ENCODE data around the gene ILDR1.
"Not testable (repeated sequence)": the region's sequence is repeated elsewhere in the genome, so short reads cannot be mapped to it uniquely, and the experiment has no call there.

The ILDR1 gene

DNA sequence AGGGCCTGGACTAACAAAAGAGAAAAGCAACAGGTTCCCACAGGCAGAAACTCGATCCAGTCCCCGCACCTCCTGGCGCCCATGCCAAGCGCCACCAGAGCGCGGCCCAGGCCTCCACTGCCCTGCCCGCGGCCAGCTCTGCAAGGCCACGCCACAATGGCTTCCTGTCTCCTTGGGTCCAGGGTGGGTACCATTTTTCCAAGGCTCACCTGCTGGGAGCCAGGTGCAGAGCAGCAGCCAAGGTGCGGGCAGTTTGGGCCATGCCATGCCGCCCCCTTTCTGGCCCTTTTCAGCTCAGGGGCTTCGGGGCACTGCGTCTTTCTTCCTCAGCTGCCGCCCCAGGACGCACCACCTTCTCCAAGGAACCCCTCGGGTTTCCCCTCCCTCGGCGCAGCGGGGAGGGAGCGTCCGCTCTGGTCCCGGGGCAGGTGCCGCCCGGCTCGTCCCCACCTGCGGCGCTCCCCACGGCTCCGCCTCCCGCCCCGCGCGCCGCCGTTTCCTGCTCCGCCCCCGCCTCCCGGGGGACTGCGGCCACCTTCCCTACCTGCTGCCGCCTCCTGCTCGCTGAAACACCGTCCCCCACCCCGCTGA, at the start of gene ILDR1:
TSS of gene ILDR1 (minus strand) at position 437 of the 591 bp plus-strand sequence. CDS start at position 267, 170 bp downstream.
- Mint-ChIP-seq H3K4me3 (peak within 1 kb of the TSS; percentile 57), H3K4me1 (peaks cover 6% of the 10 kb centered on the region), H3K27ac (no peak within 1 kb of the TSS), H3K36me3 (no peaks in the 10 kb centered on the region), H3K9me3 (no peaks in the 10 kb centered on the region)
- ATAC-seq (peak; percentile 54), DNase-seq (ENCODE audit: low spot score in 2 of 2) (peak in 1 of 2 donors; percentile 46)

DNA sequence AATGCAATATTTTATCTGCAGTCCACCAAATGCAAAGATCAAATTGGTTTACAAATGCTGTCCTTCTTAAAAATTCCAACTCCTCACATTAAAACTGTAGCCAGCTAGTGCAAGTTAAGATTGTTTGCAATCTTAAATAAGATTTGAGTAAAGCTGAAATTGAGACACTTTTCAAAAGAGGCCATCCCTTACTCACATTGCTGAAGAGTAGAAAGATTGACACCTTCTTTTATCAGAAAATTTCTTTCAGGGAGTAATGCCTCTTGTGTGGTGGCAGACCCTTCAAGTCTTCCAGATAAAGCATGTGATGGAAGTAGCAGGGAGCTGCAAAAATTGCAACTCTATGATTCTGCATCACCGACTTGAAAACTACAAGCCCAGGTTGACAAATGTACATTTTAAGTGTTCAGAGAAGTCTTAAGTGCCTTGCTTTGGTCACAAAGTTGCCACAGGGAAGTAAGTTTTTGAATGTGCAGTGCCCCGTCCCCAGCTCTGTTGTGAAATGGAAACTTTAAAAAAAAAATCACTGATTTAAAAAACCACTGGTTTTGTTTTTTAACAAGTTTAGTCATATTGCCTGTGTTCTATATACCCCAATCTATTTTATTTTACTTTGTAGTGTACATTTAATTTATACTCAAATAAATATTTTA, 45.7 kb upstream of the ILDR1 start:
- peak; percentile 89 for ATAC-seq
- no peaks in the 10 kb centered on the region for H3K9me3 Mint-ChIP-seq
- no peak overlapping the region for H3K27ac Mint-ChIP-seq
- H3K4me1 Mint-ChIP-seq, result peaks cover 21% of the 10 kb centered on the region
- H3K36me3 Mint-ChIP-seq, result no peaks in the 10 kb centered on the region
- no peak for DNase-seq (ENCODE audit: low spot score in 2 of 2)
- no peak overlapping the region for H3K4me3 Mint-ChIP-seq

DNA sequence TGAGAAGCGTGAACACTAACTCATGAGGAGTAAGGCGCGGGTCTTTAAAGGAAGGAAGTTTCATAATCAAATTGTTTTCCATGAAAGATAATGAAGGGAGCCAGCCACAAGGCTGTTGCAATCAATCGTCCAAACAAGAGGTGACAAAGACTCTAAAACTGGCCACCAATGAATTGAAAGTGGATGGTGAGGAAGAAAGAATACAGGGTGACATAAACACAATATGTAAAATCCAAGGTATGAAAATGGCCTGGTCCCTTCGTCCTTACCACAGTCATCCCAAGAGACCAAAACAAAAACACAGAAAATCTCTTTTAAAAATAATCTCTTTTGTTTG, 45.1 kb upstream of the ILDR1 start:
- Mint-ChIP-seq H3K9me3 (no peaks in the 10 kb centered on the region), H3K4me1 (peaks cover 21% of the 10 kb centered on the region), H3K4me3 (peak overlapping the region; percentile 30), H3K27ac (no peak overlapping the region), H3K36me3 (no peaks in the 10 kb centered on the region)
- no peak for ATAC-seq
- DNase-seq (ENCODE audit: low spot score in 2 of 2), result no peak

GRCh38 chr3:122066331-122067213, 44.5 kb upstream of the ILDR1 start:
- Mint-ChIP-seq H3K4me1 (peaks cover 21% of the 10 kb centered on the region), H3K4me3 (peak overlapping the region; percentile 30), H3K9me3 (no peaks in the 10 kb centered on the region), H3K27ac (no peak overlapping the region), H3K36me3 (no peaks in the 10 kb centered on the region)
- ATAC-seq, result no peak
- DNase-seq (ENCODE audit: low spot score in 2 of 2), result no peak

DNA sequence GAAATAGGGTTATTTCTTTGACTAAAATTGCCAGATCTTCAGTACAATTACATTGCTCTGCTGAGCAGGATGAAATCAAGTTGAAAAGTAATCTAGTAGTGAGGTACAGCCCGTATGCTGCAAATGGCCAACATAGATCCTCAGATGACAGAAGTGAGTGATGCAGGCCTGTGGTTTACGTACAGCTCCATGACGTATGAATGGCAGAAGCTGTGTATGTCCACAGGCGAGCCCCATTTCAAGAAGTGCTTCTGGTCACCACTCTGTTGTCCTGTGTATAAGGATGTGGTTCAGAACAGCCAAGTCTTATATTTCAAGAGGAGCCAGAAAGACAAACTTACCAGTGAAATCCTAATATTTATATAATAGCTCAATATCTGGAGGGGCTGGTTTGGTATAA, 42.3 kb upstream of the ILDR1 start:
- Mint-ChIP-seq H3K4me1 (peaks cover 16% of the 10 kb centered on the region), H3K36me3 (no peaks in the 10 kb centered on the region), H3K27ac (no peak overlapping the region), H3K9me3 (no peaks in the 10 kb centered on the region), H3K4me3 (no peak overlapping the region)
- ATAC-seq (no peak), DNase-seq (ENCODE audit: low spot score in 2 of 2) (no peak)

DNA sequence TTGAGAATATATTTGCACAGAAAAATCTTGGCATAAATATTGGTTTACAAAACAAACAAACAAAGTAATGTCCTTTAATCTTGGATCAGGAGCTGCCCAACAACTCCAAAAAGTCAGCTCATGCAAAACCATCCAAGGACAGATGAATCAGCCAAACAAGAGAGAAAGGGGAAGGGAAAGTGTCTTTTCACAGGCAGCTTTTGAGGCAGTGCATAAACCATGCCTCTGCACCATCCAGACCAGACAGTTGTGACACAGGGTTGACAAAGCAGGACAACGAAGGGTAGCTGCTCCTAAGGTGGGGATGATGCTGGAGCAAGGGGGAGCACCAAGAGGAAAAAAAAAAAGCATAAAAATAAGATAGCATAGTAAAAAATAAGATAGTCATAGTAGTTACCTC, 41.9 kb upstream of the ILDR1 start:
- peaks cover 16% of the 10 kb centered on the region for H3K4me1 Mint-ChIP-seq
- no peaks in the 10 kb centered on the region for H3K36me3 Mint-ChIP-seq

GRCh38 chr3:122060040-122060698, 38.1 kb upstream of the ILDR1 start:
- Mint-ChIP-seq H3K27ac (no peak overlapping the region), H3K4me3 (no peak overlapping the region), H3K36me3 (no peaks in the 10 kb centered on the region), H3K9me3 (no peaks in the 10 kb centered on the region), H3K4me1 (no peaks in the 10 kb centered on the region)
- ATAC-seq (no peak), DNase-seq (ENCODE audit: low spot score in 2 of 2) (no peak)

More for the DNA sequence above, 41.9 kb upstream of the ILDR1 start:
- no peak for ATAC-seq
- H3K27ac Mint-ChIP-seq, result no peak overlapping the region
- no peaks in the 10 kb centered on the region for H3K9me3 Mint-ChIP-seq
- no peak for DNase-seq (ENCODE audit: low spot score in 2 of 2)
- H3K4me3 Mint-ChIP-seq, result no peak overlapping the region

GRCh38 chr3:122058294-122058693, 36.2 kb upstream of the ILDR1 start:
- H3K4me1 Mint-ChIP-seq, result no peaks in the 10 kb centered on the region
- H3K27ac Mint-ChIP-seq, result no peak overlapping the region
- no peaks in the 10 kb centered on the region for H3K9me3 Mint-ChIP-seq
- DNase-seq (ENCODE audit: low spot score in 2 of 2), result no peak
- peak; percentile 24 for ATAC-seq
- no peak overlapping the region for H3K4me3 Mint-ChIP-seq
- H3K36me3 Mint-ChIP-seq, result no peaks in the 10 kb centered on the region

GRCh38 chr3:122057671-122058070, 35.6 kb upstream of the ILDR1 start:
- Mint-ChIP-seq H3K4me1 (no peaks in the 10 kb centered on the region), H3K9me3 (no peaks in the 10 kb centered on the region), H3K27ac (no peak overlapping the region), H3K36me3 (no peaks in the 10 kb centered on the region), H3K4me3 (no peak overlapping the region)
- ATAC-seq (no peak), DNase-seq (ENCODE audit: low spot score in 2 of 2) (no peak)

DNA sequence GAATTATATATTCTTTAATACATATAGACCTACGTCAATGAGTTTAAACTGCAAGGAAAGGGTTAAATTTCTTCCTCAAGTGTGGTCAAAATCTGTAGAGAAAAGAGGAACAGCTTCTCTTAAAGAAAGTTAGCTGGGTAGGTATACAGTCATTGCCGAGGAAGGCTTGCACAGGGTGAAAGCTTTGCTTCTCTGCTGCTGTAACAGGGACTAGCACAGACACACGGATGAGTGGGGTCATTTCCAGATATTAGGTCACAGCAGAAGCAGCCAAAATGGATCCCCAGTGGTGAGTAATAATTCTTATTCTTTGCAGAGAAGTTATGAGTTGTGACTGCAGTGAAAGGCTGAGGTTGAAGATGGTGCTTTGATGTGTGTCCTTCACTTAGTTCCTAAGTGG, 33.2 kb upstream of the ILDR1 start, which contains the start of gene CD86:
TSS of gene CD86 (plus strand) at position 148 of the 400 bp plus-strand sequence. CDS start at position 276, 128 bp downstream.
- no peaks in the 10 kb centered on the region for H3K4me1 Mint-ChIP-seq
- no peak for DNase-seq (ENCODE audit: low spot score in 2 of 2)
- H3K9me3 Mint-ChIP-seq, result no peaks in the 10 kb centered on the region
- no peaks in the 10 kb centered on the region for H3K36me3 Mint-ChIP-seq
- no peak within 1 kb of the TSS for H3K4me3 Mint-ChIP-seq
- H3K27ac Mint-ChIP-seq, result no peak within 1 kb of the TSS
- ATAC-seq, result peak; percentile 90

GRCh38 chr3:122052968-122053367, 30.9 kb upstream of the ILDR1 start:
- no peaks in the 10 kb centered on the region for H3K4me1 Mint-ChIP-seq
- H3K36me3 Mint-ChIP-seq, result no peaks in the 10 kb centered on the region
- H3K4me3 Mint-ChIP-seq, result no peak overlapping the region
- no peak overlapping the region for H3K27ac Mint-ChIP-seq
- H3K9me3 Mint-ChIP-seq, result no peaks in the 10 kb centered on the region
- DNase-seq (ENCODE audit: low spot score in 2 of 2) (no peak), ATAC-seq (no peak)

GRCh38 chr3:122047773-122048172, 25.7 kb upstream of the ILDR1 start:
- H3K4me3 Mint-ChIP-seq; H3K27ac Mint-ChIP-seq; H3K4me1 Mint-ChIP-seq; H3K9me3 Mint-ChIP-seq; DNase-seq (ENCODE audit: low spot score in 2 of 2); H3K36me3 Mint-ChIP-seq; ATAC-seq: not testable (repeated sequence)

DNA sequence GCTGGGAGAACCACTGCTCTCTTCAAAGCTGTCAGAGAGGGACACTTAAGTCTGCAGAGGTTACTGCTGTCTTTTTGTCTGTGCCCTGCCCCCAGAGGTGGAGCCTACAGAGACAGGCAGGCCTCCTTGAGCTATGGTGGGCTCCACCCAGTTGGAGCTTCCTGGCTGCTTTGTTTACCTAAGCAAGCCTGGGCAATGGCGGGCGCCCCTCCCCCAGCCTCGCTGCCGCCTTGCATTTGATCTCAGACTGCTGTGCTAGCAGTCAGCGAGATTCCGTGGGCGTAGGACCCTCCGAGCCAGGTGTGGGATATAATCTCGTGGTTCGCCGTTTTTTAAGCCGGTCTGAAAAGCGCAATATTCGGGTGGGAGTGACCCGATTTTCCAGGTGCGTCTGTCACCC, 25.2 kb upstream of the ILDR1 start:
- H3K4me3 Mint-ChIP-seq; H3K9me3 Mint-ChIP-seq; ATAC-seq; H3K36me3 Mint-ChIP-seq; H3K27ac Mint-ChIP-seq; H3K4me1 Mint-ChIP-seq; DNase-seq (ENCODE audit: low spot score in 2 of 2): not testable (repeated sequence)

DNA sequence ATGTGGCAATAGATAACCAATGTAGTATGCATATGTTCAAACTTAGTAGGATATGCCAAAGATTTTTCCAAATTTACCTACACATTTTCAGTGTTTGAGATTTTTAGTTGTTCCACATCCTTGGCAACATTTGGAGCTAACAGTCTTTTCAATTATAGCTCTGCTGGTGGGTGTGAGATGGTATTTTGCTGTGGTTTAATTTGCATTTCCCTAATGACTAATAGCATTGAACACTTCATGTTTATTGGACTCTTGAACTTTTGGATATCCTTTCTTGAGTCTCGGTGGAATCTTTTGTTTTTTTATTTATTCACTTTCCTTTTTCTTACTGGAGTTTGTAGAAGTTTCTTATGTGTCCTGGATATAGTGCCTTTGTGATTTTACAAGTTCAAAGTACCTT, 11.0 kb upstream of the ILDR1 start:
- Mint-ChIP-seq H3K4me3 (no peak overlapping the region), H3K9me3 (peaks cover 12% of the 10 kb centered on the region), H3K27ac (no peak overlapping the region), H3K36me3 (no peaks in the 10 kb centered on the region), H3K4me1 (peaks cover 13% of the 10 kb centered on the region)
- no peak for DNase-seq (ENCODE audit: low spot score in 2 of 2)
- no peak for ATAC-seq

DNA sequence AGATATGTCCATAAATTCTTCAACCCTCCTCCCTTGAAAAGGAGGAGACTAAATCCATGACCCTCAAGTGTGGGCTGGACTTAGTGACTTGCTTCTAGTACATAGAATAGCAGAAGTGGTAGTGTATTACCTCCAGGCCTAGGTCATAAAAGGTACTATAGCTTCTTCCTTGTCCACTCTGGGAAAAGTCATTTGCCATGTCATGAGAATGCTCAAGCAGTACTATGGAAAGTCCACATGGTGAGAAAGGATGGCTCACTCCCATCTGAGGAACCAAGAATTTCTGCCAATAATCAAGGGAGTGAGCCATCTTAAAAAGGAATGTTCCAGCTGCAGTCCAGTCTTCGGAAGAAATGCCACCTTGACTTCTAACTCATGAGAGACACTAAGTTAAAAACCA, 10.5 kb upstream of the ILDR1 start:
- no peak overlapping the region for H3K27ac Mint-ChIP-seq
- H3K36me3 Mint-ChIP-seq, result no peaks in the 10 kb centered on the region
- H3K9me3 Mint-ChIP-seq, result peaks cover 8% of the 10 kb centered on the region

More for the DNA sequence above, 10.5 kb upstream of the ILDR1 start:
- H3K4me3 Mint-ChIP-seq, result no peak overlapping the region
- H3K4me1 Mint-ChIP-seq, result peaks cover 13% of the 10 kb centered on the region
- DNase-seq (ENCODE audit: low spot score in 2 of 2) (no peak), ATAC-seq (no peak)
